ENCODE data around the gene UBE2H. TPM values are rescaled to one million over a fixed set of nuclear protein-coding genes. Genes with fewer than 3 reads are reported as not detected.

UBE2H gene
- total and polyA plus RNA-seq, 2 donors from 2014 or later, result 40.6 to 107 TPM

- no peak for TF ChIP-seq CTCF (IDR thresholded peaks at IDR 0.05; ENCODE audit: borderline replicate concordance, extremely low read depth, insufficient read depth)
- FAIRE-seq, result peak; percentile 44
- Histone ChIP-seq H3K4me3 (ENCODE audit: low read length in 3 of 3) (no peak overlapping the region), H3K4me1 (ENCODE audit: control insufficient read depth in 2 of 3, insufficient read depth in 2 of 3, low read depth in 1 of 3, low read length in 3 of 3) (peaks cover 4 to 20% (median 12%) of the 10 kb centered on the region in 3 donors), H3K27ac (ENCODE audit: low read depth in 2 of 2, low read length in 2 of 2) (peak overlapping the region; percentile 60 to 63), H3K36me3 (ENCODE audit: control insufficient read depth in 2 of 3, insufficient read depth in 3 of 3, low read length in 3 of 3) (no peaks in the 10 kb centered on the region), H3K9ac (ENCODE audit: low read length in 3 of 3) (no peak overlapping the region), H3K9me3 (ENCODE audit: control insufficient read depth in 2 of 3, insufficient read depth in 1 of 3, low read length in 3 of 3) (no peaks in the 10 kb centered on the region), H3K27me3 (ENCODE audit: control insufficient read depth, insufficient read depth, low read length) (no peaks in the 10 kb centered on the region)
- no peak for DNase-seq
- intact Hi-C loops (cut with DNase I), result no loop called here
Measured at GRCh38 chr7:129853661-129854268, 99.0 kb downstream of the UBE2H start.

DNA sequence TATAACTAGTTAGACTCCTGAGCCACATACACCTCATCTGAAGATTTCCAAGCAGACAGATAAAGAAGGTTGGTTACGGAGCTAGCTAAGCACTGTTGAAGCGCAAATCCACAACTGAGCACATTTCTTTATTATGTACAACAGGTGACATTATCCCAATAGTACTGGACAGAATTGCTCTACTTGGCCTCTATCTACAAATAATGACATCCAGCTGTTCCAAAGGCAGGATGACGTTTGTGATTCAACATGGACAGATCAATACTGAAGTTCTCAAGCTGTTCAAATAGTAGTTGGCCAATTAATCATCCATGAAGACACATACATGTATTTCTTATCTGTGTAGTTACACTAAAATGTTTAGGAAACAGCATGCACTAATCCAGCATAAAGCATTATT, 101.0 kb downstream of the UBE2H start:
- H3K27ac ChIP-seq (ENCODE audit: low read depth in 2 of 2, low read length in 2 of 2), result peak overlapping the region in 1 of 2 donors; percentile 78
- H3K9me3 ChIP-seq (ENCODE audit: control insufficient read depth in 2 of 3, insufficient read depth in 1 of 3, low read length in 3 of 3), result no peaks in the 10 kb centered on the region
- no peak for TF ChIP-seq CTCF (IDR thresholded peaks at IDR 0.05; ENCODE audit: borderline replicate concordance, extremely low read depth, insufficient read depth)
- FAIRE-seq (no peak), DNase-seq (no peak)
- H3K4me1 ChIP-seq (ENCODE audit: control insufficient read depth in 2 of 3, insufficient read depth in 2 of 3, low read depth in 1 of 3, low read length in 3 of 3), result peaks cover 4 to 12% (median 11%) of the 10 kb centered on the region in 3 donors
- intact Hi-C loops (cut with DNase I), result no loop called here
- H3K36me3 ChIP-seq (ENCODE audit: control insufficient read depth in 2 of 3, insufficient read depth in 3 of 3, low read length in 3 of 3), result no peaks in the 10 kb centered on the region
- no peak overlapping the region for H3K4me3 ChIP-seq (ENCODE audit: low read length in 3 of 3)
- no peak overlapping the region for H3K9ac ChIP-seq (ENCODE audit: low read length in 3 of 3)
- H3K27me3 ChIP-seq (ENCODE audit: control insufficient read depth, insufficient read depth, low read length), result no peaks in the 10 kb centered on the region

DNA sequence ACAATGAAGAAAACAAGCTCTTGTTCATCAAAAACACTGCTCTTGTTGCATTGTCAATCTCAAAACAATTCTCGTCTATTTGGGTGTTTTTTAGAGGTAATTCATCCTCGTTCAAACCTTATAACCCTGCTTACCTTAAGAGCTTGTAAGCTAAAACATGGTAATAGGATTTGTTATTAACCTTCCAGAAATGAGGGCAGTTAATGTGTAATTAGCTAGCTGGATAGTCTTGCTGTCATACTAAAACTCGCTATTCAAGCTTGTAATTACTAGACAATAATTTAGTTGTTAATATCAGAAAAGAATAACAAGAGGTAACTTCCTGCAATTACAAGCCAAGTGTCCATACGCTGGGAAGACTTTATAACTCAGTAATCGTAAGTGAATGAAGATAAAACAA, 101.6 kb downstream of the UBE2H start:
- intact Hi-C loops (cut with DNase I), result no loop called here

More for the DNA sequence above, 101.6 kb downstream of the UBE2H start:
- peak in 2 of 5 donors; percentile 61 to 63 for DNase-seq
- H3K4me1 ChIP-seq (ENCODE audit: control insufficient read depth in 2 of 3, insufficient read depth in 2 of 3, low read depth in 1 of 3, low read length in 3 of 3), result peaks cover 4 to 12% (median 11%) of the 10 kb centered on the region in 3 donors
- H3K36me3 ChIP-seq (ENCODE audit: control insufficient read depth in 2 of 3, insufficient read depth in 3 of 3, low read length in 3 of 3), result no peaks in the 10 kb centered on the region
- no peak for TF ChIP-seq CTCF (IDR thresholded peaks at IDR 0.05; ENCODE audit: borderline replicate concordance, extremely low read depth, insufficient read depth)
- H3K9ac ChIP-seq (ENCODE audit: low read length in 3 of 3), result no peak overlapping the region
- H3K27me3 ChIP-seq (ENCODE audit: control insufficient read depth, insufficient read depth, low read length), result no peaks in the 10 kb centered on the region
- H3K9me3 ChIP-seq (ENCODE audit: control insufficient read depth in 2 of 3, insufficient read depth in 1 of 3, low read length in 3 of 3), result no peaks in the 10 kb centered on the region
- FAIRE-seq, result no peak
- no peak overlapping the region for H3K4me3 ChIP-seq (ENCODE audit: low read length in 3 of 3)
- H3K27ac ChIP-seq (ENCODE audit: low read depth in 2 of 2, low read length in 2 of 2), result peak overlapping the region in 1 of 2 donors; percentile 78
